Stimulated activated CD4-positive, alpha-beta T cell treated with anti-CD3 and anti-CD28 coated beads, Interleukin-4, amount 100 ng/mL, for 24 hours (primary cell): ENCODE data around the gene NECTIN2.

Source experiments
- DNase-seq: peaks from one replicate; pipeline ENCODE4 v3.0.0-alpha.2; 2020

NECTIN2 gene

DNA sequence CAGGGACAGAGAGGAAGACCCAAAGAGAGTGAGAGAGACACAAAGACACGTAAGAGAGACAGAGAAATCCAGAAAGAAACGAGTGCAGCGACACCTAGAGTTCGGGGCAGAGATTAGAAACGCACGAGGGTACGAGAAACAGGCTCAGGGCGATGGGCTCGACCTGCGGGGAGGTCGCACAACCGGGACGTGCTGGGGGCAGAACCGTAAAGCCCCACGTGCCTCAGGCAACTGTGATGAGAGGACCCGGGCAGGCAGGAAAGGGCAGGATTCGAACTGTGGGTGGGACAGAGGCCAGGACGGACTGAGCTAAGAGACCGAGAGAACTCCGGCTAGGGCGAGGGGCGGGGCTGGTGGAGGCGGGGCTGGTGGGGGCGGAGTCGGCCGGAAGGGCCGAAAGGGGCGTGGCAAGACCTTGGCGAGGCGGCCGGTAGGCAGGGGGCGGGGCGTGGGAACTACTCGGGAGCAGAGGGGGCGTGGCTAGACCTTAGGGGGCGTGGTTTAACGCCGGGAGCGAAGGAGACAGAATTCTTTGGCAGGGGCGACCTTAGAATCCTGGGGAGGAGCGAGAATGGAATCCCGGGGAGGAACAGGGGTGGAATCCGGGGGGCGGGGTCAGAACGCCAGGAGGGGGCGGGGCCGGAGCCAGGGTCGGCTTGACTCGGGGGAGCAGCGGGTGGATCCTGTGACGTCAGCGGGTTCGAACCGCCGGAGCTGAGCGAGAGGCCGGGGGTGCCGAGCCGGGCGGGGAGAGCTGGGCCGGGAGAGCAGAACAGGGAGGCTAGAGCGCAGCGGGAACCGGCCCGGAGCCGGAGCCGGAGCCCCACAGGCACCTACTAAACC, at the start of gene NECTIN2:
Gene NECTIN2, plus strand, starts transcription at position 686 of the 843 bp plus-strand sequence. CDS start 229 bp downstream, outside the sequence.
- peak; percentile 90 for DNase-seq

DNA sequence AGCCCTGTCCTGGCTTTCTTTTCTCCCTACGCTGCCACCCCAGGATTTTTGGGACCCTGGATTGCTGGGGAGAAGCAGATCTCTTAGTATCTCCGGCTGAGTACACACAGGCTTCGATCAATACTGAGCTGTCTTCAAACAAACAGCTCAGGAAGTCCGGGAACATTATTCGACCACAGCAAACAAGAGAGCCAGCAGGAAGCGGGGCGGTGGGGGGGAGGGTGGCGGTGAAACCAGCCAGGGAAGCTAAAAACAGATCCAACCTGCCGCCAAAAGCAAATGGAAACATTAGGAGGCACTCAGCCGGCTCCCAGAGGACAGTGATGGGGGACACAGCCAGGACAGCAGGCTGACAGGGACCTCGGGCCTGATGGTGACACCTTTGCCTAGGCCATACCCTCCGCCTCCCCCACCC, 49.4 kb upstream of the NECTIN2 start:
- DNase-seq, result no peak

DNA sequence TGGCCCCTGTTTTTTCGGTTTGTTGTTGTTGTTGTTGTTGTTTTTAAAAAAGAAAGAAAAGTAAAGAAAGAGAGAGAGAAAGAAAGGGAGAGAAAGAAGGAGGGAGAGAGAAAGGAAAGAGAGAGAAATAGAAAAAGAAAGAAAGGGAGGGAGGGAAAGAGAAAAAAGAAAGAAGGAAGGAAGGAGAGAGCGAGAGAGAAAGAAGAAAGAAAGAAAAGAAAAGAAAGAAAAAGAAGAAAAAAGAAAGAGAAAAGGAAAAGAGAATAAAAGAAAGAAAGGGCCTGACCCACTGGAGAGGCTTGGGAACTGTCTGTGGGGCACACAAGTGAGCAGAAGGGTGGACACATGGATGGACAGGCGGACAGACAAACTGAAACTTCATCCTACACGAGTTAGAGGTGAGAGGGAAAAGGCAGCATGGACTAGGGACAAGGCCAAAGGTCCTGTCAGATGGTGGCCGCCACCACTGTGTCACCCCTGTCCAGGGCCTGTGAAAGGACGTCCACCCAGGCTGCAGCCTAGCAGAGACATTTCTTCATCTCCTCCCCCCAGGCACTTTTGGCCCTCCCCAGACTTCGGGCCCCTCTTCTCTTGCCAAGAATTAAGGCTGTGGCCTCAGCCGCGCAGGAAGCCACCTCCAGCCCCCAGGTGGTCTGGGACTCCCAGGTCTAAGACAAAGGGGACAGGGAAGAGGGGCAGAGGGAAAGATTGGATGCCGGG, 46.3 kb upstream of the NECTIN2 start:
- DNase-seq, result no peak

DNA sequence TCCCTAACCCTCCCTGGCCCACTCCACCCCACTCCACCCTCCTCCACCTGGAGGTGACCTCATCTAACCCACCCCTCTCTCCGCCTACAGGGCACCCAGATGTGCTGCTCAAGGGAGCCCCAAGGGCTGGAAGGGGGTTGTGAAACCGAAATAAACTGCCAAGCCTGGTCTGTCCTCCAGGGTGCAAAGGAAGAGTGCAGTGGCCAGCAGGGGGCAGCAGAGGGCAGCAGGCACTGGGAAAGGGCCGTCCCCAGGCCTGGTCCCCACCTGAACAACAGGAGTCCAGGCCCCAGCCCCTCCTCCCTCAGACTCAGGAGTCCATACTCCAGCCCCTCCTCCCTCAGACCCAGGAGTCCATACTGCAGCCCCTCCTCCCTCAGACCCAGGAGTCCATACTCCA, 45.6 kb upstream of the NECTIN2 start:
- peak; percentile 86 for DNase-seq

DNA sequence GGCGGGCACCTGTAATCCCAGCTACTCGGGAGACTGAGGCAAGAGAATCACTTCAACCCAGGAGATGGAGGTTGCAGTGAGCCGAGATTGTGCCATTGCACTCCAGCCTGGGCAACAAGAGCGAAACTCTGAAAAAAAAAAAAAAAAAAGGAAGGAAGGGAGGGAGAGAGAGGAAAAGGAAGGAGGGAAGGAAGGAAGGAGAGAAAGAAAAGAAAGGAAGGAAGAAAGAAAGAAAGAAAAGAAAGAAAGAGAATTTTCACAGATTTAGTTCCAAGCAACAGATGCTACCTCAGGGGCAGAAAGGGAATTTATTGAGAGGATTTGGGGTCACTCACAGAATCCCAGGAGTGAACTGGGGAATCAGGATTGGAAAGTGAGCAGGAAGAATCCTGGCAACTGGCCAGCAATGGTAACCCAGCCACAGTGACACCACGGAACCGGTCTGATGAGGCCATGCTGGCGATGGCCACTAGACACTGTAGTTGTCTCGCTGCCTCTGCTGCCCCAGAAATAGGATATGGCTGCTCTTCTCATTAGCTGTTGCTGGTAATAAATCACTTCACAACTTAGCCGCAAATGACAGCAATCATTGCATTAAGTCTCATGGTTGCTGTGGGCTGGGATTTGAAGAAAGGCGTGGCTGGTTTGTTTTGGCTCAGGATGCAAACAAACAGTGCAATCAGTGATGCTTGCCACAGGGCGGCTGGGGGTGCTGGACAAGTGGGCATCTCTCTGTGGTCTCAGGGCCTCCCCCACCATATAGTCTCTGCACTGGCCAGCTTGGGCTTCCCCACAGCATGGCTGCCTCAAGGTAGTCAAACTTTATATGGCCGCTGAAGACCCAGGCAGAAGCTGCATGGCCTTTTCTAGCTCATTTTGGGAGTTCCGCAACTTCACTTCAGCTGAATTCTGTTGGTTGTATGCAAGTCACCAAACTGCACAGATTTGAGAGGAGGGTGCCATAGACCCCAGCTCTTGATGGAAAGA, 42.4 kb upstream of the NECTIN2 start:
- no peak for DNase-seq

DNA sequence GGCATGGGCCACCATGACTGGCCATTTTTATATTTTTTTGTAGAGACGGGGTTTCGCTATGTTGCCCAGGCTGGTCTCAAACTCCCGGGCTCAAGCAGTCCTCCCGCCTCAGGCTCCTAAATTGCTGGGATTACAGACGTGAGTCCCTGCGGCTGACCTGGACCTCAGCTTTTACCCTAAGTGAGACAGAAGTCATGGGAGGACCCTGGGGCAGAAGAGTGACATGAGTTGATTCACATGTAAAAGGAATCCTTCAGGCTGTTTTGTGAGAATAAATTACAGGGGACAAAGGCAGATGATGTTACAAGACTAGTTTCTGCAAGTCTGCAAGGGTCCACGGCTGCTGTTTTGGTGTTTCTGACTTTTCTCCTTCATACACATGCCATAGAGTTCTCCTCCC, 39.8 kb upstream of the NECTIN2 start:
- DNase-seq, result no peak

DNA sequence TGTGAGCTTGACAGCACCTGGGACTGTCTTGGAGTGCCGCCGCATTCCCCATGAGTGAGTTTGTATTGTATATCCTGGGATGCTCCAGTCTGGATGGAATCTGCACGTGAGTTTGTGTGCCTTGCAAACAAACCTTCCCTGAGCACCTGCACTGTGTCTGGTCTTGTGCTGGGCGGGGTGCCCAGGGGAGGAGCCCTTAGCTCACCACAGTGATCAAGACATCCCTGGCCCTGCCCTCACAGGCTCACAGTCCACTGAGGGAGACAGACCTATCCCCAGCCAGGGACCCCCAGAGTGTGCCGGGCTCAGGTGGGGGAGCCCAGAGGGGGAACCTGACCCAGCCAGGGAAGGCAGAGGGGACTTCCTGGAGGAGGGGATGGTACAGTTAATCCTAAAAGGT, 38.9 kb upstream of the NECTIN2 start:
- DNase-seq, result no peak

DNA sequence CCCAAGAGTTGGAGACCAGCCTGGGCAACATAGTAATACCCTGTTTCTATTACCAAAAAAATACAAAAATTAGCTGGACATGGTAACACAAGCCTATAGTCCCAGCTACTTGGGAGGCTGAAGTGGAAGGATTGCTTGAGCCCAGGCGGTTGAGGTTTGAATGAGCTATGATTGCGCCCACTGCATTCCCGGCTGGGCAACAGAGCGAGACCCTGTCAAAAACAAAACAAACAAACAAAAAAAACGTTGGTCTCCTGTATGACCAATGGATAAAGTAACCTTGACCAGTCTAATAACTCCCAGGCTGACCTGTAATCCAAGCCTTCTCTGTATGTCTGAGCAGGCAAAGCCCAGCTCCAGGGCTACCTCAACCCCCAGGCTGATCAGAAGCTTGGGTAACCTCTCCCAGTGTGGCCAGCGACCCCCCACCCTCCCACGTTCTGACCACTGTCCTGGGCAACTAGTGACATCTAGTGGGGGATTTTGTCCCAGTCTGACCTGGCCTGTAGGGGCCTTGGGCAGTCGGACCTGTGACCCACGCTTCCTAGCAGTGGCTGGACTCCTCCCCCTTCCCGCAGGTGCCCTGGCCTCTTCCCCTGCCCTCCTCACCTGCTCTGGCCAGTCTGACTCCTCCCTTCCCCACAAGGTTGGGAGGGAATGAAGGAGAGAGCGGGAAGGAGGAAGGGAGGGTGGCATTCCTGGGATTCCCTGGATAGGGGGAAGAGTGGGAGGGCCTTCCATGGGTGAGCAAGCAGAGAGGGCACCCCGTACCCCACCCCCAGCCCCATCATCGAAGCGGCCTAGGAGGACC, 38.2 kb upstream of the NECTIN2 start:
- DNase-seq, result no peak

DNA sequence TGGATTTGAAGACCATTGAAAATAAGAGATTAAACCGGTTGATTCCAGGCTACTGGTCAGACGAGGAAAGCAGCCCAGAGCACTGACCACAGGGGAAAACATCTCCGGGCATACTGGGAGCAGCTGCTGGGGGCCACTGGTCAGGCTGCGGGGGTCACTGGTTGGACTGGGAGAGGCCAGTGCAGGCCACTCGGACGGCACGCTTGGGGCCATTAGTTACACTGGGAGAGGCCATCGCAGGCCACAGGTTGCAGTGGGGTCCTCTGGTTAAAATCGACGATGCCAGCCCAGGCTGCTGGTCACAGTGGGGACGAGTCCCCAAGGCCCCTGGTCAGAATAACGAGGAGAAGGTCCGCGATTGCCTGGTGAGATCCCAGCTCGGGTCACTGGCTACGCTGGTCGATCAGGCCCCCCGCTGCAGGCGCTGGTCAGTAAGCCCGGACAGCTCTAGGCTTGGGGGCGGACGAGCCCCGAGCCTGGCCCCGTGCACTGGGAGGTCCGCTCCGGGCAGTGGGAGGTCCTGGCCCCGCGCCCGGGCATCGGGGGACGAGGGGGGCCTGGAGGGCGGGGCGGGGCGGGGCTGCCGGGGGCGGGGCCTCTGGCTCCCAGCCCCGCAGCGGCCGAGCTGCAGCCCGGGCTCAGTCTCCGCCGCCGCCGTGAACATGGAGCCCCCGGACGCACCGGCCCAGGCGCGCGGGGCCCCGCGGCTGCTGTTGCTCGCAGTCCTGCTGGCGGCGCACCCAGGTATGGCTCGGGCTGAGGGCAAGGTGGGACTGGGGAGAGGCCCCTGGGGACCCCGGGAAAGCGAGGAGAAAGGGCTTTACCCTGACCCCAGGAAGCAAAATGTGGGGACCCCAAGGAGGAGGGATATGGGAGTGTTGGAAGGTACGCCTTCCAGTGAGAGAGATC, 37.4 kb upstream of the NECTIN2 start, which contains the start of gene BCAM:
Gene BCAM, plus strand, starts transcription at position 641 of the 909 bp plus-strand sequence. Its CDS starts 22 bp downstream, at position 663.
- no peak for DNase-seq

DNA sequence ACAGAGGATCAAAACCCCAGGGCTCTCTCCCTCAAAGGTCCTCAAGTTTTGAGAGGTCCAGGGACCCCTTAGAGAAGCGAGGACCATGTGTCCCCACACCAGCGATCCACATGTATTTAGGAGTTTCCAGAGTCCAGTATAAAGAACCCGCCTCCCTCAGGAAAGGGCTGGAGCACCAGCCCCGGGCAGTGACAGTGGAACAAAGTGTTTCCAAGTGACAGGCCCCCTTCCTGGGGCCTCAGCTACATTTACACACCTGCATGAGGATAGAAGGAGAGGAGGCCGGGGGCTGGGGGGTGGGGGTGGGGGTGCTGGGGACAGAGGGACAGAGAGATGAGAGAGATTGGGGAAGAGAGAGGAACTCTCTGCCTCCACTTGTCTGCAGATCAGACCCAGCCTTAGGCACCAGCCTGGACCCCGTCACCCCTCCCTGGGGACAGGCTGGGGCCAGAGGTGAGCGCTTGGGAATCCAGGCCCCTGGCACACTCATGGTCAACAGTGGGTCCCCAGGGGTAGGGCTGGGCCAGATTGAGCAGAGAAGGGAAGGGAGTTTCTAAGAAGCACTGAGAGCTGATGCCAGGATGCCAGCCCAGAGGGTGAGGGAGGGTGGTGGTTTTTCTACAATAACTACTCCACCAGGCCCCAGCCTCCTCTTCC, 36.4 kb upstream of the NECTIN2 start:
- no peak for DNase-seq

DNA sequence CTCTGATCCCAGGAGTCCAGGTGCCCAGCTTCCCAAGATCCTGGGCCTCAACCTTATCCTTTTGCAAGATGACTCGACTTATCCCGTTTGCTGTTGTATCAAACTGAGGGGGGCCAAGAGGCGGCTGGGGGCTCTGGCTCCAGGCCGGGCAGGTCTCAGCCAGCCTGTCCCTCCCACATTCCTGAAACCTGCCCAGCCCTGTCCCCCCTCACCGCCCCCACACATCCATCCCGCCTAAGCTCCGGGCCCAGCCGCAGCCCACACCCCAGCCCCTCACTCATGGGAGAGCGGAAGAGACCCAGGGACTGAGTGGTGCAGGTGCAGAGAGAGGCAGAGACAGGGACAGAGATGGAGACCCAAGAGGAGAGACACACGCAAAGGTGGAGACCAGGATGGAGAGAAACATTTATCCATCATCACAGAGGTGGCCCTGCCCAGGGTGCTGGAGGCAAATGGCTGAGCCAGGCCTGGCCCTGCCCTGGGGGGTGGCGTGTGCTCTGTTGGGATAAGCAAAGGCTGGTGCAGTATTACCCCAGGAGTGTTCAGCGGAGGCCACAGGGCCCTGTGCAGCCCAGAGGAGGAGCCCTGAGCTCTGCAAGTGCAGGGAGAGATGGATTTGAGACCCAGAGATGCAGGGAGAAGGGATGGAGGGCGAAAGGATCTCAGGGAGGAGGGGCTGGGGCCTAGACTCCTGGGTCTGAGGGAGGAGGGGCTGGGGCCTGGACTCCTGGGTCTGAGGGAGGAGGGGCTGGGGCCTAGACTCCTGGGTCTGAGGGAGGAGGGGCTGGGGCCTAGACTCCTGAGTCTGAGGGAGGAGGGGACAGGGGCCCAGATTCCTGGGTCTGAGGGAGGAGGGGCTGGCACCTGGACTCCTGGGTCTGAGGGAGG, 35.6 kb upstream of the NECTIN2 start:
- DNase-seq, result no peak

DNA sequence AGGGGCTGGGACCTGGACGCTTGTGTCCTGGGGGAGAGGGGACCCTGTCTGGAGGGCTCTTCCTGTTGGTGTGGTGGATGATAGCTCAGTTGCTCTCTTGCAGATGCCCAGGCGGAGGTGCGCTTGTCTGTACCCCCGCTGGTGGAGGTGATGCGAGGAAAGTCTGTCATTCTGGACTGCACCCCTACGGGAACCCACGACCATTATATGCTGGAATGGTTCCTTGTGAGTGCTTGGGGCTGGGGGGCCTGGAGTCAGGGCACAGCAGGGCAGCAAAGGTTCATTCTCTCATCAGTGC, 35.0 kb upstream of the NECTIN2 start:
- DNase-seq, result no peak

DNA sequence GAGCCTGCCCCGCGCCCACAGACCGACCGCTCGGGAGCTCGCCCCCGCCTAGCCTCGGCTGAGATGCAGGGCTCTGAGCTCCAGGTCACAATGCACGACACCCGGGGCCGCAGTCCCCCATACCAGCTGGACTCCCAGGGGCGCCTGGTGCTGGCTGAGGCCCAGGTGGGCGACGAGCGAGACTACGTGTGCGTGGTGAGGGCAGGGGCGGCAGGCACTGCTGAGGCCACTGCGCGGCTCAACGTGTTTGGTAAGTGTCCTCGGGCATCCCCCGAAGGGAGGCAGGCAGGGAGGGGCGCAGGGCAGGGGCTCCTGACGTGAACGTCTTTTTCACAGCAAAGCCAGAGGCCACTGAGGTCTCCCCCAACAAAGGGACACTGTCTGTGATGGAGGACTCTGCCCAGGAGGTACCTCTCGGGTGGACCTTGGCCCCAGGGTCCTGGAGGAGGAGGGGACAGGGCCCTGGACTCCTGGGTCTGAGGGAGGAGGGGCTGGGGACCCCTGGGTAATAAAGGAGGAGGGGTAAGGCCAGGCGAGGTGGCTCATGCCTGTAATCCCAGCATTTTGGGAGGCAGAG, 33.9 kb upstream of the NECTIN2 start:
- no peak for DNase-seq

DNA sequence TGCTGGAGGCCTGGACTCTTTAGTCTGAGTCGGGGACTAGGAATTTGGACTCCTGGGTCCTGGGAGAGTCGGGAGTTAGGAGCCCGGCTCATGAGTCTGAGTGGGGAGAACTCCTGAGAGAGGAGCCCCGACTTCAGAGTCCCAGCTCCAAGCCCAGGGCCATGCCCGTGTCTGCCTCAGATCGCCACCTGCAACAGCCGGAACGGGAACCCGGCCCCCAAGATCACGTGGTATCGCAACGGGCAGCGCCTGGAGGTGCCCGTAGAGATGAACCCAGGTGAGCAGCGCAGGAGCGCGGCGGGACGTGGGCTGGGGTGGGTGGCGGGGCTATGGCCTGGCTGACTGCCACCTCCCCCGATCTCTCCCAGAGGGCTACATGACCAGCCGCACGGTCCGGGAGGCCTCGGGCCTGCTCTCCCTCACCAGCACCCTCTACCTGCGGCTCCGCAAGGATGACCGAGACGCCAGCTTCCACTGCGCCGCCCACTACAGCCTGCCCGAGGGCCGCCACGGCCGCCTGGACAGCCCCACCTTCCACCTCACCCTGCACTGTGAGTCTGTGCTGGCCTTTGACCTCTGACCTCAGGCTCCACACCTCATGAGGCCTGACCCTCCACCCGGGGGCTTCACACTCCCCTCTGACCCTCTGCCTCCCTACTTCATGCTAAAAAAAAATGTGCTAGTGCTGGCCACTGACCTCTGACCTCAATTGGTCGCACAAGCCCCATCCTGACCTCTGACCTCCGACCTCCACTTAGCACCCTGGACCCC, 32.8 kb upstream of the NECTIN2 start:
- no peak for DNase-seq

DNA sequence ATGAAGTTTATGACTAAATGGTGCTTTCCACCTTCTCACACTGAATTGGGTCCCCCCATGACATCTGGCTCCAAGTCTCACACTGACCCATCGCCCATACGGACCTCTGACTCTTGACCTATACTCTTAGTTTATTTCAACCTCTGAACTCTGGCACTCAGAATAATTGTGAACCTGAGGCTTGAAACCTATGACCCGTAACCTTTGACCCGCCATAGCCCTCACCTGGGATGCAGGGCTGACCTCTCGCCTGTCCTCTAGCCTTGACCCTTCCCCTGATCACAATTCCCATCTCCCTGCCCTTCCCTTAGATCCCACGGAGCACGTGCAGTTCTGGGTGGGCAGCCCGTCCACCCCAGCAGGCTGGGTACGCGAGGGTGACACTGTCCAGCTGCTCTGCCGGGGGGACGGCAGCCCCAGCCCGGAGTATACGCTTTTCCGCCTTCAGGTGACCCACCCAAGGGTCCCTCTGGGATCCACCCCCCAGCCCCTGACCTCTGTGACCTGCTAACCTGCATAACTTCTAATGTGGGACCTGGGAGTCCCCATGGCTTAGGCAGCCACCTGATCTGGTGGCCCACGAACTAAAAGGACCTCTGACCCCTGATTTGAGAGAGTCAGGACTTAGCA, 32.1 kb upstream of the NECTIN2 start:
- no peak for DNase-seq

DNA sequence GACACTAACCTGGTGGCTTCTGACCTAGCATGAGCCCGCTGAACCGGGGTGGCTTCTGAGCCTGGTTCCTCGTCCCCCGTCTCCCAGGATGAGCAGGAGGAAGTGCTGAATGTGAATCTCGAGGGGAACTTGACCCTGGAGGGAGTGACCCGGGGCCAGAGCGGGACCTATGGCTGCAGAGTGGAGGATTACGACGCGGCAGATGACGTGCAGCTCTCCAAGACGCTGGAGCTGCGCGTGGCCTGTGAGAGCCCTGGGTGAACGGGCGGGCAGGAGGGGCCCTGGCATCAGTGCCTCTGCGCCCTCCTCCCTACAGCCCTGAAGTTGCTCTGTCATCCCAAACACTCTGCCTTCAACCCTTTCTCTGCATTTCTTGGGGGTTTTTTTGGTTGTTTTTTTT, 31.6 kb upstream of the NECTIN2 start:
- DNase-seq, result no peak

DNA sequence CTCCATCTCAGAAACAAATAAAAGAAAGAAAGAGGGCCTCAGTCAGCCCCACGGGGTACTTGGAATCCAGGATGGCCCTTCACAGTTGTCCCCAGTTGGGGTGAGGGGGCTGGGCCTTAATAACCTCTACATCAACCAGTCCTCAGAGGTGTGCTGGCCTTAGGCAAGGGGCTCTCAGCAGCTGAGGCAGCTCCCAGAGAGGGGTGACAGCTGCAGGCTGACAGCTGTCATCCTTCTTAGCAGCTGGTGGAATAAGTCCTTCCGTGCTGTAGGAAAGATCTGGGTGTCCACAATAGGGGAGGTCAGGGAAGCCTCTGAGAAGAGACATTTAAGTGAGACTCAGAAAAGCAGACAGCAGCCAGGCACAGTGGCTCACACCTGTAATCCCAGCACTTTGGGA, 29.8 kb upstream of the NECTIN2 start:
- DNase-seq, result no peak
